ENCODE measurements around the gene MS4A14.
A peak's percentile ranks its signal among the peaks of the same experiment; 100 is the strongest.
"Not testable (repeated sequence)": the region's sequence is repeated elsewhere in the genome, so short reads cannot be mapped to it uniquely, and the experiment has no call there.

The MS4A14 gene
- 0 to 0.07 (median 0) reads per million in 9 experiments for total RNA-seq

- no peaks in the 10 kb centered on the region for H3K4me1 Mint-ChIP-seq (ENCODE audit: low read depth in 2 of 2)
- DNase-seq (no peak), ATAC-seq (replicated peaks) (no peak)
- no peaks in the 10 kb centered on the region for H3K9me3 Mint-ChIP-seq
- peaks cover 3% of the 10 kb centered on the region for H3K36me3 Mint-ChIP-seq (ENCODE audit: insufficient read depth)
- H3K4me3 Mint-ChIP-seq = no peak within 1 kb of the TSS
- H3K27me3 Mint-ChIP-seq = peaks cover 27 to 38% of the 10 kb centered on the region in 2 donors
- H3K27ac Mint-ChIP-seq = no peak within 1 kb of the TSS
Observed at GRCh38 chr11:60396382-60396781, at the start of gene MS4A14. MS4A14 (plus strand) TSS chr11:60396459; CDS start chr11:60396579, 120 bp downstream.

- Mint-ChIP-seq H3K27me3 (peaks cover 30 to 39% of the 10 kb centered on the region in 2 donors), H3K27ac (no peak overlapping the region), H3K9me3 (no peaks in the 10 kb centered on the region), H3K36me3 (ENCODE audit: insufficient read depth) (no peaks in the 10 kb centered on the region), H3K4me1 (ENCODE audit: low read depth in 2 of 2) (no peaks in the 10 kb centered on the region), H3K4me3 (no peak overlapping the region)
- no peak for ATAC-seq (replicated peaks)
- DNase-seq = no peak
Observed at GRCh38 chr11:60347084-60347797, 49.0 kb upstream of the MS4A14 start.

GRCh38 chr11:60348116-60348515 is 48.1 kb upstream of the MS4A14 start:
- H3K27ac Mint-ChIP-seq = no peak overlapping the region
- no peak for ATAC-seq (replicated peaks)

GRCh38 chr11:60349990-60350389 is 46.3 kb upstream of the MS4A14 start:
- Mint-ChIP-seq H3K4me1 (ENCODE audit: low read depth in 2 of 2) (no peaks in the 10 kb centered on the region), H3K9me3 (no peaks in the 10 kb centered on the region), H3K36me3 (ENCODE audit: insufficient read depth) (no peaks in the 10 kb centered on the region), H3K27me3 (peaks cover 37 to 52% of the 10 kb centered on the region in 2 donors), H3K27ac (no peak overlapping the region), H3K4me3 (no peak overlapping the region)
- DNase-seq = no peak
- no peak for ATAC-seq (replicated peaks)

More at GRCh38 chr11:60348116-60348515, 48.1 kb upstream of the MS4A14 start:
- Mint-ChIP-seq H3K9me3 (no peaks in the 10 kb centered on the region), H3K4me3 (no peak overlapping the region), H3K27me3 (peaks cover 29 to 39% of the 10 kb centered on the region in 2 donors), H3K36me3 (ENCODE audit: insufficient read depth) (no peaks in the 10 kb centered on the region), H3K4me1 (ENCODE audit: low read depth in 2 of 2) (no peaks in the 10 kb centered on the region)
- no peak for DNase-seq

GRCh38 chr11:60357771-60358170 is 38.5 kb upstream of the MS4A14 start:
- Mint-ChIP-seq H3K36me3 (ENCODE audit: insufficient read depth) (no peaks in the 10 kb centered on the region), H3K4me3 (no peak overlapping the region), H3K9me3 (no peaks in the 10 kb centered on the region), H3K27me3 (peaks cover 22 to 41% of the 10 kb centered on the region in 2 donors), H3K4me1 (ENCODE audit: low read depth in 2 of 2) (no peaks in the 10 kb centered on the region), H3K27ac (no peak overlapping the region)
- DNase-seq (no peak), ATAC-seq (replicated peaks) (no peak)

GRCh38 chr11:60360621-60361020 is 35.6 kb upstream of the MS4A14 start:
- Mint-ChIP-seq H3K36me3 (ENCODE audit: insufficient read depth) (no peaks in the 10 kb centered on the region), H3K27me3 (peaks cover 25 to 52% of the 10 kb centered on the region in 2 donors), H3K4me3 (no peak overlapping the region), H3K4me1 (ENCODE audit: low read depth in 2 of 2) (no peaks in the 10 kb centered on the region), H3K27ac (no peak overlapping the region), H3K9me3 (no peaks in the 10 kb centered on the region)
- no peak for ATAC-seq (replicated peaks)
- no peak for DNase-seq

- no peak overlapping the region for H3K27ac Mint-ChIP-seq
- DNase-seq (no peak), ATAC-seq (replicated peaks) (no peak)
- H3K27me3 Mint-ChIP-seq = peaks cover 25 to 40% of the 10 kb centered on the region in 2 donors
- no peaks in the 10 kb centered on the region for H3K9me3 Mint-ChIP-seq
- H3K36me3 Mint-ChIP-seq (ENCODE audit: insufficient read depth) = no peaks in the 10 kb centered on the region
- no peaks in the 10 kb centered on the region for H3K4me1 Mint-ChIP-seq (ENCODE audit: low read depth in 2 of 2)
- no peak overlapping the region for H3K4me3 Mint-ChIP-seq
Observed at GRCh38 chr11:60362241-60362640, 34.0 kb upstream of the MS4A14 start.

- Mint-ChIP-seq H3K4me3 (peak overlapping the region in 1 of 2 donors; percentile 38), H3K27ac (no peak overlapping the region), H3K27me3 (peaks cover 31 to 54% of the 10 kb centered on the region in 2 donors), H3K4me1 (ENCODE audit: low read depth in 2 of 2) (no peaks in the 10 kb centered on the region), H3K36me3 (ENCODE audit: insufficient read depth) (no peaks in the 10 kb centered on the region), H3K9me3 (no peaks in the 10 kb centered on the region)
- peak; percentile 50 to 62 (median 50) for DNase-seq
- peak; percentile 64 for ATAC-seq (replicated peaks)
Observed at GRCh38 chr11:60363542-60364470, 32.5 kb upstream of the MS4A14 start.

- not testable (repeated sequence) for H3K9me3 Mint-ChIP-seq; H3K4me3 Mint-ChIP-seq; H3K4me1 Mint-ChIP-seq (ENCODE audit: low read depth in 2 of 2); H3K36me3 Mint-ChIP-seq (ENCODE audit: insufficient read depth); H3K27ac Mint-ChIP-seq; ATAC-seq (replicated peaks); DNase-seq
- H3K27me3 Mint-ChIP-seq = peaks cover 41 to 69% of the 10 kb centered on the region in 2 donors
Observed at GRCh38 chr11:60366262-60366904, 29.9 kb upstream of the MS4A14 start.

GRCh38 chr11:60367009-60367408 is 29.2 kb upstream of the MS4A14 start:
- ATAC-seq (replicated peaks) (peak; percentile 22), DNase-seq (no peak)
- H3K4me1 Mint-ChIP-seq (ENCODE audit: low read depth in 2 of 2) = no peaks in the 10 kb centered on the region
- no peaks in the 10 kb centered on the region for H3K9me3 Mint-ChIP-seq
- no peak overlapping the region for H3K27ac Mint-ChIP-seq
- H3K4me3 Mint-ChIP-seq = no peak overlapping the region
- H3K27me3 Mint-ChIP-seq = peaks cover 43 to 70% of the 10 kb centered on the region in 2 donors
- no peaks in the 10 kb centered on the region for H3K36me3 Mint-ChIP-seq (ENCODE audit: insufficient read depth)

- Mint-ChIP-seq H3K4me3 (no peak overlapping the region), H3K4me1 (ENCODE audit: low read depth in 2 of 2) (no peaks in the 10 kb centered on the region), H3K27ac (no peak overlapping the region), H3K27me3 (peaks cover 47 to 71% of the 10 kb centered on the region in 2 donors), H3K9me3 (no peaks in the 10 kb centered on the region), H3K36me3 (ENCODE audit: insufficient read depth) (no peaks in the 10 kb centered on the region)
- ATAC-seq (replicated peaks) = no peak
- no peak for DNase-seq
Observed at GRCh38 chr11:60367896-60368295, 28.4 kb upstream of the MS4A14 start.

- ATAC-seq (replicated peaks) = no peak
- H3K4me1 Mint-ChIP-seq (ENCODE audit: low read depth in 2 of 2) = no peaks in the 10 kb centered on the region
Observed at GRCh38 chr11:60370252-60370810, 25.9 kb upstream of the MS4A14 start.

GRCh38 chr11:60370811-60371298 is 25.4 kb upstream of the MS4A14 start:
- peaks cover 46 to 51% of the 10 kb centered on the region in 2 donors for H3K27me3 Mint-ChIP-seq
- no peaks in the 10 kb centered on the region for H3K36me3 Mint-ChIP-seq (ENCODE audit: insufficient read depth)
- no peak for ATAC-seq (replicated peaks)
- H3K9me3 Mint-ChIP-seq = no peaks in the 10 kb centered on the region
- H3K4me3 Mint-ChIP-seq = no peak overlapping the region
- no peaks in the 10 kb centered on the region for H3K4me1 Mint-ChIP-seq (ENCODE audit: low read depth in 2 of 2)
- no peak overlapping the region for H3K27ac Mint-ChIP-seq
- no peak for DNase-seq

More at GRCh38 chr11:60370252-60370810, 25.9 kb upstream of the MS4A14 start:
- Mint-ChIP-seq H3K4me3 (no peak overlapping the region), H3K27ac (no peak overlapping the region), H3K9me3 (no peaks in the 10 kb centered on the region), H3K36me3 (ENCODE audit: insufficient read depth) (no peaks in the 10 kb centered on the region), H3K27me3 (peaks cover 47 to 50% of the 10 kb centered on the region in 2 donors)
- DNase-seq = no peak

All from effector memory CD8-positive, alpha-beta T cell (primary cell).